Putamen (tissue), 1 donor: ENCODE measurements around the gene MINAR1.

Source experiments
- DNase-seq: peaks from one replicate; pipeline ENCODE4 v3.0.0-alpha.2; 2016; ENCODE audit warnings: low spot score

MINAR1 gene

GRCh38 chr15:79463043-79463780 lies 31.1 kb downstream of the MINAR1 start:
- DNase-seq = no peak

- no peak for DNase-seq
Observed at GRCh38 chr15:79463781-79464270, 31.7 kb downstream of the MINAR1 start.

GRCh38 chr15:79466488-79466887 lies 34.4 kb downstream of the MINAR1 start:
- DNase-seq = no peak

DNA sequence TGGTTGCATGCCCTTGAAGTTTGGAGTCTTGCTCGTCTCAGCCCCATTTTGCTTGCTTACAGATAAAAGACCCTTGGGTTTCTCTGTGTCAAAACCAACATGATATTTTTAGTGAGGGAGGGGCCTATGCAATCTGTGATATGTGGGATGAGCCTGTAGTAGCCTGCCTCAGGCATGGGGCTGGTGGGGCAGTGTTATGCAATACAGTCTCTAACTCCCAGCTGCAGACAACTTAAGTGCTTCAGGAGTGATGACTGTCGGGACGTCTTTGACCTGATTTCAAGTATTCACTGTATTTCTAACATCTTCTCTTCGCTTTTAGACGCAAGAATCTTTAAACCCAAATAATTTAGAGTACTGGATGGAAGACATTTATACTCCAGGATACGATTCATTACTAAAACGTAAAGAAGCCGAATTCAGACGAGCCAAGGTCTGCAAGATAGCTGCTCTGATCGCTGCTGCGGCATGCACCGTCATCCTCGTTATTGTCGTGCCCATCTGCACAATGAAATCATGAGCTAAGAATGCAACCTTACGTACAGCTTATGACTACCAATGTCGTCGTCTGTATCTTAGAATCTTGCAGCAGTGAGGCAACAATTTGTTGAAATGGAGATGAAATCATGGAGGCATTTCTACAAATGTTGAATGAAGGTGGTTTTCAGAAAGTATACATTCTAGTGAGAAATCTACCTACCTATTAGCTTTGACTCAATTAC lies 35.9 kb downstream of the MINAR1 start:
- DNase-seq = no peak

GRCh38 chr15:79472446-79472845 lies 40.3 kb downstream of the MINAR1 start:
- no peak for DNase-seq

DNA sequence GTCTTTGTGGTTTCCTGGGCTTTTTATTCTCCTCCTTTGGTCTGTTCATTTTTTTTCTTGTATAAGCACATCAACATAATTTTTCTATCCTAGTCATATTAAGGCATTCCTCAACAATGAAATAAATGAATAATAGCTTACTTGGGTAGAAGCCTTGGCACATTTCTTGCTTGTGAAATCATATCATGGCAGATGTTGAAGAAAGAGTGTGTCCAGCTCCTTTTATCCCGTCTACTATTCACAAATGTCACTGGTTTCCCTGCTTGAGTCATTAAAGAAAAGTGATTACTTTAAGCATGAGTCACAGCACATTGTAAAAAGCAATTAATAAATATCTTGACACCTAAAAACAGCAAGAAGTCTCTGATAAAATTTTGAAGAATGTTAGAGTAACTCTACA lies 42.1 kb downstream of the MINAR1 start:
- DNase-seq = no peak

GRCh38 chr15:79475306-79475705 lies 43.2 kb downstream of the MINAR1 start:
- no peak for DNase-seq

DNA sequence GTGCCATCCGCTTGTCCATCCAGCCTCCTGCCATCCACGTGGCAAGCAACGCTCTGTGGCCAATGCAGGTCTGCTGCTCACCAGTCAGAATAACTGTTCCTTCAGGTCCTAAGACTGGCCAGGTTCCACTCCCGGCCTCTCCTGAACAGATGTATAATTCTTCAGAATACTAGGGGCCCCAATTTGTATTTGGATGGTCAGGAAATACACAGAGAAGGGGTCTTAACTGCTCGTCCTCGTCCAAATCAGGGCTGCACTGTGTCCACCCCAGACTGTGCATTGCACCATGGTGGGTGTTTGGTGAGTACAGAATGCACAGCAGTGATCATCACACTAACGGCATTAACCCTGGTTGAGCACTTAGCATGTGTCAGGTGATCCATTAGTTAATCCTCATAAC lies 46.0 kb downstream of the MINAR1 start:
- no peak for DNase-seq

DNA sequence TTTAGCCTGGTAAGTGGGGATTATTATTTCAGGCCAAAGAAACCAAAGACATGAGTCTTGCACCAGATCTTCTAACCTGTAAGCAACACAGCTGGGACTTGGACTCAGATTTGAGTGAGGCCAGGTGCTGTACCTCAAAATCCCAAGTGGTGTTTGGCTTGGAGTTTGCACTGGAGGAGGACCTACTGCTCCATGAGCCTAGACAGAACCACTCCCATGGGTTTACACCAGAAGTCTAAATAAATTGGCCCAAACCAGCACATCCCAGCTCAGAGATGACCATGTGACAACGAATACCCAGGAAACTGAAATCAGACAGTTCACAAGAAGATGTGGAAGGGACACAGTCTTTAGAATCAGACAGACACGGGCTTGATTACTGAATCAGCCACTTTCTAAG lies 47.5 kb downstream of the MINAR1 start:
- DNase-seq = no peak

DNA sequence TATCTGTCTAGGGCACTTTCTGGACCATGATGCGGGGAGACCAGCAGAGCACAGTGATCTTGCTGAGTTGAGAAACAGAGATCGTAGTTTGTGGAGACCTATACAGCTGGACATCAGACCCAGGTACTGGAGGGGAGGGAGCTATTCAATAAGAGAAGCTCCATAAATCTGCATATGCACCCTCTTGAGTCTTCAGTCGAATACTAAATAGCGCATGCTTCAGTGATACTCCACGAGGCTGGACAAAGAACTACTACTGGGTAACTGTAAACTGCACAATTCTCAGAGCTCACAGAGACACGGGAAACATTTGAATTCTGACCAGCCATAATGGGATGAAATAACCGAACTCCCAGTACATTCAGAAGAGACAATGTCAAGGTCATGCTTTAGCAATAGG lies 49.7 kb downstream of the MINAR1 start:
- no peak for DNase-seq
